Measurements from ENCODE around the gene LRP1. TPM values are rescaled to one million over a fixed set of nuclear protein-coding genes. Genes with fewer than 3 reads are reported as not detected.

The LRP1 gene
- total and polyA plus RNA-seq, 2 of the 13 experiments (the other 11 are each of a cell fraction or from before 2014, with no cell fraction given) = 14.7 to 30.8 TPM

DNA sequence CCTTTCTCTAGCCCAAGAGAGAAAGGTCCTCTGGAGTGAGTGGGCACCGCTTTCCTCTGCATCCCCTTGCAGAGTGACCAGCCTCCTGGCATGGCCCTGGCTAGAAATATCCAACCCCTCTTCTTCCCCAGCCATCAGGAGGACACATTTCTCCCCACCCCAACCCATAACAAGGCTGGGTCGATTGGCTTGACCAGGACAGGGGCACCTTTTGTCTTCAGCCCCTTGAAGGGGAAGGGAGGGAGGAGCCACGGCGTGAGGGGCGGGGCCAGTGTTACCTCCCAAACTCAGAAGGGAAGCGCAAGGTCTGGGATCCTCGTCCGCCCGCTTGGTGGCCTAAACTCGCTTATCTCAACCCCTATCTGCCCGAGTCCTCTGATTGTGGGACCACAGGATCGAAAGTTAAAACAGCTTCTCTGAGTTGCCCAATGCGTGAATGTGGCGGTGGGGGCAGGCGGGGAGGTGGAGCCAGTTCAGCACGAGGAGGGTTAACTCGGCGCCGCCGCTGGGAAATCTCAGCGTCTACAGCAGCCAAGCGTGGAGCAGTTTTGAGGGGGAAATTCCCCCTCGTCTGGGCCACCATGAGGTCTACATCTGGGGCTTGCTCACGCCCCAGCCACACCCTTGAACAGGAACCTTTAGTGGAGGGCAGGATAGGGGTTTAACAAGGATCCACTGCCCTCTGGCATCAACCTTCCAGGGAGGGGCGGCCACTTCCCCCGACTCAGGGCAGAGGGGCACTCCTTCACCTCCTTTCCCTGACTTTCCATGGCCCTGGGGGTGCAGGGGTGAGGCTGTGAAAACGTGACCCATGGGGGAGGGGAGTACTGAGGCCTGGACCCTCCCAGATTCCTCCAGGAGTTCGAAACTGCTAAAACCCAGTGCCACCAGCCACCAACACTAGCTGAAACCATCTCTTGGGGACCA, 17.9 kb upstream of the LRP1 start (continued):
- no peak for TF ChIP-seq ATF7 (IDR thresholded peaks at IDR 0.05)
- peak; percentile 35 for TF ChIP-seq ATF7 (CRISPR knock-in tag; IDR thresholded peaks at IDR 0.05)
- peak; percentile 25; the same call in 1 of the 2 replicates for TF ChIP-seq ZNF281 (CRISPR knock-in tag; IDR thresholded peaks at IDR 0.05; ENCODE audit: borderline replicate concordance)
- TF ChIP-seq ZFP91 (CRISPR knock-in tag; IDR thresholded peaks at IDR 0.05; ENCODE audit: borderline replicate concordance) = peak; percentile 40; the same call in 1 of the 2 replicates
- no peak for TF ChIP-seq TEAD2 (CRISPR knock-in tag; IDR thresholded peaks at IDR 0.05)
- TF ChIP-seq ZFP37 (CRISPR knock-in tag; IDR thresholded peaks at IDR 0.05; ENCODE audit: borderline replicate concordance) = no peak
- TF ChIP-seq, protein P1, sequence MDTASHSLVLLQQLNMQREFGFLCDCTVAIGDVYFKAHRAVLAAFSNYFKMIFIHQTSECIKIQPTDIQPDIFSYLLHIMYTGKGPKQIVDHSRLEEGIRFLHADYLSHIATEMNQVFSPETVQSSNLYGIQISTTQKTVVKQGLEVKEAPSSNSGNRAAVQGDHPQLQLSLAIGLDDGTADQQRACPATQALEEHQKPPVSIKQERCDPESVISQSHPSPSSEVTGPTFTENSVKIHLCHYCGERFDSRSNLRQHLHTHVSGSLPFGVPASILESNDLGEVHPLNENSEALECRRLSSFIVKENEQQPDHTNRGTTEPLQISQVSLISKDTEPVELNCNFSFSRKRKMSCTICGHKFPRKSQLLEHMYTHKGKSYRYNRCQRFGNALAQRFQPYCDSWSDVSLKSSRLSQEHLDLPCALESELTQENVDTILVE (CRISPR knock-in tag; IDR thresholded peaks at IDR 0.05) = no peak
- TF ChIP-seq, protein P2, sequence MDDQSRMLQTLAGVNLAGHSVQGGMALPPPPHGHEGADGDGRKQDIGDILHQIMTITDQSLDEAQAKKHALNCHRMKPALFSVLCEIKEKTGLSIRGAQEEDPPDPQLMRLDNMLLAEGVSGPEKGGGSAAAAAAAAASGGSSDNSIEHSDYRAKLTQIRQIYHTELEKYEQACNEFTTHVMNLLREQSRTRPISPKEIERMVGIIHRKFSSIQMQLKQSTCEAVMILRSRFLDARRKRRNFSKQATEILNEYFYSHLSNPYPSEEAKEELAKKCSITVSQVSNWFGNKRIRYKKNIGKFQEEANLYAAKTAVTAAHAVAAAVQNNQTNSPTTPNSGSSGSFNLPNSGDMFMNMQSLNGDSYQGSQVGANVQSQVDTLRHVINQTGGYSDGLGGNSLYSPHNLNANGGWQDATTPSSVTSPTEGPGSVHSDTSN (CRISPR knock-in tag; IDR thresholded peaks at IDR 0.05; ENCODE audit: borderline replicate concordance) = no peak
- TF ChIP-seq, protein P3, sequence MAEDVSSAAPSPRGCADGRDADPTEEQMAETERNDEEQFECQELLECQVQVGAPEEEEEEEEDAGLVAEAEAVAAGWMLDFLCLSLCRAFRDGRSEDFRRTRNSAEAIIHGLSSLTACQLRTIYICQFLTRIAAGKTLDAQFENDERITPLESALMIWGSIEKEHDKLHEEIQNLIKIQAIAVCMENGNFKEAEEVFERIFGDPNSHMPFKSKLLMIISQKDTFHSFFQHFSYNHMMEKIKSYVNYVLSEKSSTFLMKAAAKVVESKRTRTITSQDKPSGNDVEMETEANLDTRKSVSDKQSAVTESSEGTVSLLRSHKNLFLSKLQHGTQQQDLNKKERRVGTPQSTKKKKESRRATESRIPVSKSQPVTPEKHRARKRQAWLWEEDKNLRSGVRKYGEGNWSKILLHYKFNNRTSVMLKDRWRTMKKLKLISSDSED (CRISPR knock-in tag; IDR thresholded peaks at IDR 0.05) = no peak
- TF ChIP-seq ERF (CRISPR knock-in tag; IDR thresholded peaks at IDR 0.05) = peak; percentile 44; the same call in 1 of the 2 replicates
- peak; percentile 64; the same call in 1 of the 2 replicates for TF ChIP-seq KDM2A (CRISPR knock-in tag; IDR thresholded peaks at IDR 0.05; ENCODE audit: borderline replicate concordance, low read depth)
- TF ChIP-seq ZNF879 (CRISPR knock-in tag; IDR thresholded peaks at IDR 0.05) = no peak
- no peak for TF ChIP-seq TBL1XR1 (IDR thresholded peaks at IDR 0.05; ENCODE audit: borderline replicate concordance, low read length, partially characterized antibody)
- TF ChIP-seq ZNF572 (CRISPR knock-in tag; IDR thresholded peaks at IDR 0.05) = peak; percentile 56; the same call in 1 of the 2 replicates
- TF ChIP-seq ZBTB21 (CRISPR knock-in tag; IDR thresholded peaks at IDR 0.05) = no peak
- TF ChIP-seq GABPB1 (CRISPR knock-in tag; IDR thresholded peaks at IDR 0.05) = peak; percentile 38; the same call in 1 of the 2 replicates
- TF ChIP-seq FOXP4 (CRISPR knock-in tag; IDR thresholded peaks at IDR 0.05) = peak; percentile 14; the same call in 1 of the 2 replicates
- no peak; the same call in 1 of the 2 replicates for TF ChIP-seq NRL (CRISPR knock-in tag; IDR thresholded peaks at IDR 0.05; ENCODE audit: borderline replicate concordance)

Measured in HepG2 (cell line).